MM.1S (cell line): ENCODE measurements around the gene TGM3.

Experiments
- DNase-seq: peaks from one replicate; pipeline ENCODE4 v3.0.0-alpha.2; 2015
- H2AFZ ChIP-seq: fragments of 300-600 bp; sonication (generic); 2 replicates; pipeline ENCODE4 v1.6.0; 2016; ENCODE audit warnings: antibody characterized with exemption, low read length
- H3F3A ChIP-seq: fragments of 300-600 bp; sonication (generic); 2 replicates; pipeline ENCODE4 v1.6.1; 2016; ENCODE audit warnings: mild to moderate bottlenecking, antibody characterized with exemption, low read length, moderate library complexity, mixed read lengths; ENCODE audit not compliant: insufficient read depth
- H3K27ac ChIP-seq: fragments of 300-600 bp; sonication (generic); 2 replicates; pipeline ENCODE4 v1.5.1; 2016; ENCODE audit warnings: mild to moderate bottlenecking, low read length
- H3K27me3 ChIP-seq: fragments of 300-600 bp; sonication (generic); replicated peaks from 2 replicates; pipeline ENCODE4 v1.6.0; 2016; ENCODE audit warnings: low read length; ENCODE audit not compliant: insufficient read depth
- H3K36me3 ChIP-seq: fragments of 300-600 bp; sonication (generic); replicated peaks from 2 replicates; pipeline ENCODE4 v1.6.1; 2016; ENCODE audit warnings: mild to moderate bottlenecking, low read length, mixed read lengths; ENCODE audit not compliant: insufficient read depth
- H3K4me1 ChIP-seq: fragments of 300-600 bp; sonication (generic); 2 replicates; pipeline ENCODE4 v1.6.1; 2016; ENCODE audit warnings: low read length, mixed read lengths
- H3K4me2 ChIP-seq: fragments of 300-600 bp; sonication (generic); 2 replicates; pipeline ENCODE4 v1.6.0; 2016; ENCODE audit warnings: low read depth, low read length
- H3K4me3 ChIP-seq: fragments of 300-600 bp; sonication (generic); 2 replicates; pipeline ENCODE4 v1.5.1; 2016; ENCODE audit warnings: low read length, mixed read lengths
- H3K79me2 ChIP-seq: fragments of 300-600 bp; sonication (generic); 2 replicates; pipeline ENCODE4 v1.6.1; 2016; ENCODE audit warnings: mixed run types, low read length, mixed read lengths
- H3K9ac ChIP-seq: fragments of 300-600 bp; sonication (generic); 2 replicates; pipeline ENCODE4 v1.6.1; 2016; ENCODE audit warnings: low read length, mixed read lengths
- H3K9me2 ChIP-seq: fragments of 300-600 bp; sonication (generic); replicated peaks from 2 replicates; pipeline ENCODE4 v1.6.1; 2016; ENCODE audit warnings: mild to moderate bottlenecking, low read length, mixed read lengths; ENCODE audit not compliant: insufficient read depth
- H3K9me3 ChIP-seq: fragments of 300-600 bp; sonication (generic); replicated peaks from 2 replicates; pipeline ENCODE4 v1.6.1; 2016; ENCODE audit warnings: mild to moderate bottlenecking, low read length, mixed read lengths; ENCODE audit not compliant: insufficient read depth
- H4K20me1 ChIP-seq: fragments of 300-600 bp; sonication (generic); 2 replicates; pipeline ENCODE4 v1.6.1; 2016; ENCODE audit warnings: mild to moderate bottlenecking, low read length, moderate library complexity, mixed read lengths; ENCODE audit not compliant: insufficient read depth
- CTCF ChIP-seq: fragments of 300-600 bp; sonication (generic); IDR thresholded peaks from 2 replicates; pipeline ENCODE4 v1.5.1; 2016; ENCODE audit warnings: antibody characterized with exemption, low read length, mixed read lengths
- EZH2 ChIP-seq: fragments of 300-600 bp; sonication (generic); optimal IDR thresholded peaks from 2 replicates; pipeline ENCODE3; 2017; ENCODE audit warnings: low read depth, mild to moderate bottlenecking, antibody characterized with exemption, low read length, mixed read lengths
- EZH2phosphoT487 ChIP-seq: fragments of 300-600 bp; sonication (generic); IDR thresholded peaks from 2 replicates; pipeline ENCODE4 v1.6.1; 2018; ENCODE audit warnings: antibody characterized with exemption, low read length

The TGM3 gene

GRCh38 chr20:2385026-2385425 is 89.2 kb downstream of the TGM3 start:
- Histone ChIP-seq H3K27ac (no peak overlapping the region), H3F3A (0 out of 2 replicates have a peak, but pooled peaks cover 3% of the 10 kb centered on the region), H3K36me3 (no peaks in the 10 kb centered on the region), H3K4me2 (no peak overlapping the region), H3K79me2 (no peaks in the 10 kb centered on the region), H3K4me3 (no peak overlapping the region), H3K4me1 (peaks cover 9% of the 10 kb centered on the region), H3K9ac (no peak overlapping the region), H3K27me3 (no peaks in the 10 kb centered on the region), H2AFZ (no peak overlapping the region), H4K20me1 (no peaks in the 10 kb centered on the region), H3K9me2 (no peaks in the 10 kb centered on the region), H3K9me3 (no peaks in the 10 kb centered on the region)
- no peak for TF ChIP-seq EZH2phosphoT487
- no peak for TF ChIP-seq CTCF
- TF ChIP-seq EZH2 = no peak
- DNase-seq = no peak

- Histone ChIP-seq H3K4me3 (no peak overlapping the region), H4K20me1 (no peaks in the 10 kb centered on the region), H3K9me2 (no peaks in the 10 kb centered on the region), H3K9ac (no peak overlapping the region), H3K27ac (no peak overlapping the region), H2AFZ (no peak overlapping the region), H3K27me3 (no peaks in the 10 kb centered on the region), H3K4me1 (peaks cover 6% of the 10 kb centered on the region), H3K9me3 (no peaks in the 10 kb centered on the region), H3K36me3 (no peaks in the 10 kb centered on the region), H3K79me2 (no peaks in the 10 kb centered on the region), H3F3A (0 out of 2 replicates have a peak, but pooled peaks cover 3% of the 10 kb centered on the region), H3K4me2 (no peak overlapping the region)
- no peak for DNase-seq
- no peak for TF ChIP-seq CTCF
These were observed 89.7 kb downstream of the TGM3 start for GRCh38 chr20:2385496-2385895.

- H3K4me2 ChIP-seq = peak overlapping the region; percentile 62
- no peaks in the 10 kb centered on the region for H3K36me3 ChIP-seq
- H3K79me2 ChIP-seq = no peaks in the 10 kb centered on the region
- no peaks in the 10 kb centered on the region for H3K9me2 ChIP-seq
- no peak for DNase-seq
- H3K9ac ChIP-seq = peak overlapping the region; percentile 23; the same call in 1 of the 2 replicates
- TF ChIP-seq EZH2phosphoT487 = no peak
- TF ChIP-seq CTCF = no peak
- no peak for TF ChIP-seq EZH2
- H4K20me1 ChIP-seq = no peaks in the 10 kb centered on the region
- peak overlapping the region; percentile 38 for H2AFZ ChIP-seq
- H3K4me1 ChIP-seq = peaks cover 6% of the 10 kb centered on the region
- H3K9me3 ChIP-seq = no peaks in the 10 kb centered on the region
- no peaks in the 10 kb centered on the region for H3K27me3 ChIP-seq
- peak overlapping the region; percentile 65 for H3K27ac ChIP-seq
- peak overlapping the region; percentile 19; the same call in 1 of the 2 replicates for H3K4me3 ChIP-seq
- H3F3A ChIP-seq = 0 out of 2 replicates have a peak, but pooled peaks cover 3% of the 10 kb centered on the region
These were observed 90.8 kb downstream of the TGM3 start for GRCh38 chr20:2386516-2387179.
